SK-N-SH (cell line): Measurements from ENCODE around the gene COL17A1. TPM values are rescaled to one million over a fixed set of nuclear protein-coding genes. Genes with fewer than 3 reads are reported as not detected.

Experiments used
- CTCF ChIA-PET: fragments of 300-600, 350-600 bp; formaldehyde crosslinking; extraction: SDS; loops from one replicate; lab custom pipeline; 2021; lab: Yijun Ruan, JAX
- POLR2A ChIA-PET: fragments of 350-600 bp; sonication (Branson Sonifier 250); formaldehyde crosslinking; extraction: SDS; loops from one replicate; lab custom pipeline; 2020; ENCODE audit warnings: antibody characterized with exemption, inconsistent platforms; lab: Yijun Ruan, JAX
- DNase-seq: peaks from one replicate; pipeline ENCODE4 v3.0.0; 2012
- H2AFZ ChIP-seq: fragments of 200-600 bp; sonication (generic); 2 replicates; pipeline ENCODE4 v1.8.1; 2016; ENCODE audit warnings: antibody characterized with exemption, mild to moderate bottlenecking, low read depth
- H3F3A ChIP-seq: fragments of 200-600 bp; sonication (generic); replicated peaks from 2 replicates; pipeline ENCODE3; 2016; ENCODE audit warnings: antibody characterized with exemption, mild to moderate bottlenecking; ENCODE audit not compliant: insufficient read depth
- H3K27ac ChIP-seq, 2 experiments: fragments of 200-500 bp in 1 of 2; fragments of 200-600 bp in 1 of 2; sonication (Bioruptor generic) in 1 of 2; sonication (generic), shearing (Covaris generic) in 1 of 2; 2 replicates each; pipeline versions ENCODE4 v1.5.1 to v1.6.1; 2014 to 2016; ENCODE audit warnings: low read depth in 2 of 2, inconsistent platforms in 1 of 2, low read length in 1 of 2, mild to moderate bottlenecking in 1 of 2, mixed read lengths in 1 of 2
- H3K27me3 ChIP-seq: fragments of 200-600 bp; sonication (generic), shearing (Covaris generic); 2 replicates; pipeline ENCODE4 v1.6.1; 2016; ENCODE audit warnings: mixed run types; ENCODE audit not compliant: insufficient read depth
- H3K36me3 ChIP-seq, 2 experiments: fragments of 200-500 bp in 1 of 2; fragments of 200-600 bp in 1 of 2; sonication (Bioruptor generic) in 1 of 2; sonication (generic) in 1 of 2; replicated peaks in 1 of 2; 2 replicates each; pipeline versions ENCODE3 to v1.5.1; 2014 to 2016; ENCODE audit warnings: low read length in 1 of 2, mild to moderate bottlenecking in 1 of 2; ENCODE audit not compliant: insufficient read depth in 2 of 2, control insufficient read depth in 1 of 2
- H3K4me1 ChIP-seq, 2 experiments: fragments of 200-500 bp in 1 of 2; fragments of 200-600 bp in 1 of 2; sonication (Bioruptor generic) in 1 of 2; sonication (generic), shearing (Covaris generic) in 1 of 2; 2 replicates each; pipeline versions ENCODE4 v1.5.1 to v1.6.1; 2014 to 2016; ENCODE audit warnings: low read depth in 1 of 2, low read length in 1 of 2, mixed run types in 1 of 2; ENCODE audit not compliant: insufficient read depth in 2 of 2, control insufficient read depth in 1 of 2
- H3K4me2 ChIP-seq: fragments of 200-600 bp; sonication (generic), shearing (Covaris generic); 2 replicates; pipeline ENCODE4 v1.6.1; 2017; ENCODE audit warnings: mixed run types
- H3K4me3 ChIP-seq, 2 experiments: fragments of 200-500 bp in 1 of 2; fragments of 200-600 bp in 1 of 2; sonication (Bioruptor generic) in 1 of 2; sonication (generic), shearing (Covaris generic) in 1 of 2; 2 replicates each; pipeline versions ENCODE4 v1.5.1 to v1.8.1; 2014 to 2016; ENCODE audit warnings: low read depth in 2 of 2, inconsistent platforms in 1 of 2, low read length in 1 of 2, mild to moderate bottlenecking in 1 of 2, mixed read lengths in 1 of 2, moderate library complexity in 1 of 2
- H3K79me2 ChIP-seq: fragments of 200-600 bp; sonication (generic); 2 replicates; pipeline ENCODE4 v1.8.1; 2017; ENCODE audit warnings: mild to moderate bottlenecking; ENCODE audit not compliant: insufficient read depth
- H3K9ac ChIP-seq: fragments of 200-600 bp; sonication (generic); 2 replicates; pipeline ENCODE4 v1.6.1; 2017; ENCODE audit warnings: mixed run types
- H3K9me2 ChIP-seq: fragments of 200-600 bp; sonication (generic); 2 replicates; pipeline ENCODE4 v1.6.1; 2017; ENCODE audit warnings: mixed run types
- H3K9me3 ChIP-seq: fragments of 200-600 bp; sonication (generic); 2 replicates; pipeline ENCODE4 v1.6.1; 2017; ENCODE audit warnings: mixed run types, mild to moderate bottlenecking, moderate library complexity
- H4K20me1 ChIP-seq: fragments of 200-600 bp; sonication (generic); 2 replicates; pipeline ENCODE4 v1.6.1; 2017; ENCODE audit warnings: mild to moderate bottlenecking, mixed run types; ENCODE audit not compliant: insufficient read depth
- CHD2 ChIP-seq: fragments of 150-350 bp; IDR thresholded peaks from 2 replicates; pipeline ENCODE4 v1.6.1; 2018; ENCODE audit warnings: low read length; ENCODE audit not compliant: partially characterized antibody
- ELF1 ChIP-seq: IDR thresholded peaks from 2 replicates; pipeline ENCODE4 v1.4.0; 2012
- FOSL2 ChIP-seq: IDR thresholded peaks from 2 replicates; pipeline ENCODE4 v1.4.0; 2012; ENCODE audit warnings: low read depth, mild to moderate bottlenecking, moderate library complexity, borderline replicate concordance
- FOXJ3 ChIP-seq: sonication (generic); formaldehyde crosslinking; IDR thresholded peaks from 2 replicates; pipeline ENCODE4 v1.5.1; 2020; ENCODE audit warnings: mild to moderate bottlenecking, missing genetic modification reagents
- JUND ChIP-seq: IDR thresholded peaks from 2 replicates; pipeline ENCODE4 v1.4.0; 2012
- MEF2A ChIP-seq: IDR thresholded peaks from 2 replicates; pipeline ENCODE4 v1.4.0; 2012; ENCODE audit warnings: low read depth, borderline replicate concordance
- MXI1 ChIP-seq: IDR thresholded peaks from 2 replicates; pipeline ENCODE4 v1.6.1; 2012; ENCODE audit warnings: mild to moderate bottlenecking, low read depth, low read length, improper control_type of control experiment
- NRF1 ChIP-seq: IDR thresholded peaks from 2 replicates; pipeline ENCODE4 v1.6.1; 2012; ENCODE audit warnings: low read depth, mild to moderate bottlenecking, low read length
- REST ChIP-seq: IDR thresholded peaks from 2 replicates; pipeline ENCODE4 v1.6.1; 2012; ENCODE audit warnings: mild to moderate bottlenecking, low read depth, low read length, moderate library complexity
- TAF1 ChIP-seq: IDR thresholded peaks from 2 replicates; pipeline ENCODE4 v1.6.1; 2012; ENCODE audit warnings: low read depth, mild to moderate bottlenecking, low read length, moderate library complexity, borderline replicate concordance
- TEAD4 ChIP-seq: IDR thresholded peaks from 2 replicates; pipeline ENCODE4 v1.4.0; 2012; ENCODE audit warnings: mild to moderate bottlenecking, borderline replicate concordance; ENCODE audit not compliant: insufficient read depth
- ZBTB33 ChIP-seq: IDR thresholded peaks from 2 replicates; pipeline ENCODE4 v1.4.0; 2012; ENCODE audit warnings: low read depth, borderline replicate concordance
- WGBS: methylation state at CpG from one replicate; pipeline ENCODE4 v1.1.6; 2017; ENCODE audit warnings: low lambda C conversion rate; 5-methylcytosine and 5-hydroxymethylcytosine counted together
- polyA plus RNA-seq, 3 experiments: library from polyadenylated mRNA; depleted of rRNA; stranded (reverse); fragments of >200 nt; gene quantifications; 2 replicates each; pipeline ENCODE4 v1.2.3, GENCODE V29; 2012

The COL17A1 gene
- polyA plus RNA-seq, 1 of the 3 experiments (the other 2 are of a cell fraction): 0.12 TPM

GRCh38 chr10:104076743-104077160 is 8.9 kb downstream of the COL17A1 start:
- CTCF ChIA-PET: interaction anchor here (1.0 kb wide), 1 partner anchor 44 kb away, joined by 3 read pairs; no protein-coding TSS in a partner anchor
- no peaks in the 10 kb centered on the region for H3K9me3 ChIP-seq
- H3K36me3 ChIP-seq: no peaks in the 10 kb centered on the region
- H3K4me2 ChIP-seq: no peak overlapping the region
- POLR2A ChIA-PET: no interaction called here
- H3K4me3 ChIP-seq: no peak overlapping the region
- no peak overlapping the region for H3K27ac ChIP-seq
- no peak overlapping the region for H3K9ac ChIP-seq
- no peaks in the 10 kb centered on the region for H4K20me1 ChIP-seq
- peaks cover 0 to 3% of the 10 kb centered on the region in 2 experiments; a peak in 1 of 4 replicates for H3K4me1 ChIP-seq
- no peaks in the 10 kb centered on the region for H3K27me3 ChIP-seq
- no peaks in the 10 kb centered on the region for H3K9me2 ChIP-seq
- DNase-seq: no peak
- TF ChIP-seq REST: no peak
- no peak for TF ChIP-seq NRF1
- TF ChIP-seq CHD2: no peak
- no peak for TF ChIP-seq JUND
- TF ChIP-seq ELF1: no peak
- TF ChIP-seq FOXJ3 (CRISPR knock-in tag): no peak
- TF ChIP-seq TEAD4: no peak
- TF ChIP-seq FOSL2: no peak
- no peak for TF ChIP-seq ZBTB33
- no peak for TF ChIP-seq MXI1
- TF ChIP-seq MEF2A: no peak
- no peak for TF ChIP-seq TAF1
- no peaks in the 10 kb centered on the region for H3K79me2 ChIP-seq
- no peak overlapping the region for H2AFZ ChIP-seq
- no peaks in the 10 kb centered on the region for H3F3A ChIP-seq
- 87% methylated on average over 3 of the region's 3 CpGs for WGBS

- DNase-seq: no peak
- H3F3A ChIP-seq: no peaks in the 10 kb centered on the region
- no peaks in the 10 kb centered on the region for H3K27me3 ChIP-seq
- H4K20me1 ChIP-seq: no peaks in the 10 kb centered on the region
- WGBS: 58% methylated on average over 3 of the region's 6 CpGs
- H3K4me3 ChIP-seq: no peak overlapping the region
- H3K9ac ChIP-seq: no peak overlapping the region
- no peak overlapping the region for H3K27ac ChIP-seq
- TF ChIP-seq JUND (no peak), ZBTB33 (no peak), NRF1 (no peak), MXI1 (no peak), TAF1 (no peak), ELF1 (no peak)
- H3K9me2 ChIP-seq: no peaks in the 10 kb centered on the region
- ChIA-PET CTCF (interaction anchor here (1.3 kb wide), 1 partner anchor 14 kb away, joined by 3 read pairs; no protein-coding TSS in a partner anchor), POLR2A (no interaction called here)
- H3K4me1 ChIP-seq: peaks cover 0 to 9% of the 10 kb centered on the region in 2 experiments; a peak in 1 of 4 replicates
- H2AFZ ChIP-seq: no peak overlapping the region
- H3K9me3 ChIP-seq: no peaks in the 10 kb centered on the region
- no peaks in the 10 kb centered on the region for H3K36me3 ChIP-seq
- no peak overlapping the region for H3K4me2 ChIP-seq
- no peaks in the 10 kb centered on the region for H3K79me2 ChIP-seq
Measured at GRCh38 chr10:104074505-104074904, 11.2 kb downstream of the COL17A1 start.
